H9 (cell line): Measurements from ENCODE around the gene GJA10. TPM values are rescaled to one million over a fixed set of nuclear protein-coding genes. Genes with fewer than 3 reads are reported as not detected.

Experiments used
- DNase-seq: peaks from one replicate; pipeline ENCODE4 v3.0.0-alpha.2; 2017
- H2AFZ ChIP-seq: one replicate; pipeline ENCODE4 v1.6.1; 2013; ENCODE audit warnings: mild to moderate bottlenecking, low read length, control low read depth, moderate library complexity
- H2AK5ac ChIP-seq: 2 replicates; pipeline ENCODE4 v1.6.1; 2013; ENCODE audit warnings: low read length, control low read depth, mixed read lengths; ENCODE audit not compliant: insufficient read length
- H2BK120ac ChIP-seq: one replicate; pipeline ENCODE4 v1.6.1; 2013; ENCODE audit warnings: low read depth, mild to moderate bottlenecking, low read length, control low read depth, inconsistent platforms; ENCODE audit not compliant: poor library complexity, severe bottlenecking
- H2BK12ac ChIP-seq: 2 replicates; pipeline ENCODE4 v1.6.1; 2013; ENCODE audit warnings: low read length, control low read depth, mixed read lengths, low read depth; ENCODE audit not compliant: insufficient read length
- H2BK15ac ChIP-seq: 2 replicates; pipeline ENCODE4 v1.6.1; 2013; ENCODE audit warnings: low read depth, low read length, control low read depth
- H2BK20ac ChIP-seq: one replicate; pipeline ENCODE4 v1.6.1; 2013; ENCODE audit warnings: low read depth, mild to moderate bottlenecking, low read length, control low read depth, inconsistent platforms; ENCODE audit not compliant: poor library complexity, severe bottlenecking
- H2BK5ac ChIP-seq: 2 replicates; pipeline ENCODE4 v1.6.1; 2013; ENCODE audit warnings: low read length, control low read depth, mixed read lengths; ENCODE audit not compliant: insufficient read length
- H3K14ac ChIP-seq: 2 replicates; pipeline ENCODE4 v1.6.1; 2013; ENCODE audit warnings: low read length, control low read depth; ENCODE audit not compliant: insufficient read depth
- H3K18ac ChIP-seq: 2 replicates; pipeline ENCODE4 v1.6.1; 2013; ENCODE audit warnings: low read depth, mild to moderate bottlenecking, mixed read lengths, low read length, control low read depth; ENCODE audit not compliant: insufficient read length
- H3K23ac ChIP-seq: 2 replicates; pipeline ENCODE4 v1.6.1; 2013; ENCODE audit warnings: low read length, control low read depth, mixed read lengths, low read depth; ENCODE audit not compliant: insufficient read length
- H3K23me2 ChIP-seq: 2 replicates; pipeline ENCODE4 v1.6.1; 2013; ENCODE audit warnings: low read depth, mild to moderate bottlenecking, mixed read lengths, low read length, control low read depth; ENCODE audit not compliant: insufficient read length, poor library complexity, severe bottlenecking
- H3K27ac ChIP-seq: 2 replicates; pipeline ENCODE4 v1.5.1; 2013; ENCODE audit warnings: low read length, control low read depth, mixed read lengths, low read depth; ENCODE audit not compliant: insufficient read length
- H3K27me3 ChIP-seq: 2 replicates; pipeline ENCODE4 v1.6.1; 2013; ENCODE audit warnings: low read length, control low read depth, inconsistent platforms; ENCODE audit not compliant: insufficient read depth
- H3K4ac ChIP-seq: 2 replicates; pipeline ENCODE4 v1.6.1; 2013; ENCODE audit warnings: low read depth, mild to moderate bottlenecking, control low read depth, inconsistent platforms, low read length, moderate library complexity
- H3K4me1 ChIP-seq: 2 replicates; pipeline ENCODE4 v1.6.1; 2013; ENCODE audit warnings: low read length, control low read depth, inconsistent platforms; ENCODE audit not compliant: insufficient read depth
- H3K4me2 ChIP-seq: 2 replicates; pipeline ENCODE4 v1.6.1; 2013; ENCODE audit warnings: low read length, control low read depth, mixed read lengths; ENCODE audit not compliant: insufficient read length, insufficient read depth
- H3K56ac ChIP-seq: 2 replicates; pipeline ENCODE4 v1.6.1; 2013; ENCODE audit warnings: low read depth, mild to moderate bottlenecking, mixed read lengths, low read length, control low read depth; ENCODE audit not compliant: insufficient read length
- H3K79me1 ChIP-seq: 2 replicates; pipeline ENCODE4 v1.6.1; 2013; ENCODE audit warnings: low read depth, mild to moderate bottlenecking, moderate library complexity, low read length, control low read depth, inconsistent platforms; ENCODE audit not compliant: insufficient read depth, poor library complexity, severe bottlenecking
- H3K79me2 ChIP-seq: 2 replicates; pipeline ENCODE4 v1.6.1; 2013; ENCODE audit warnings: low read length, control low read depth, inconsistent platforms; ENCODE audit not compliant: insufficient read depth
- H3K9ac ChIP-seq: 2 replicates; pipeline ENCODE4 v1.6.1; 2013; ENCODE audit warnings: low read length, control low read depth, mixed read lengths; ENCODE audit not compliant: insufficient read length; ENCODE audit errors: extremely low read depth
- H3K9me3 ChIP-seq: one replicate; pipeline ENCODE4 v1.6.1; 2013; ENCODE audit warnings: low read depth, low read length, inconsistent platforms; ENCODE audit not compliant: control insufficient read depth
- H3T11ph ChIP-seq: one replicate; pipeline ENCODE4 v1.6.1; 2013; ENCODE audit warnings: mild to moderate bottlenecking, low read length, control low read depth, inconsistent platforms
- H4K20me1 ChIP-seq: one replicate; pipeline ENCODE4 v1.6.1; 2013; ENCODE audit not compliant: control insufficient read depth, insufficient read length, insufficient read depth
- H4K5ac ChIP-seq: 2 replicates; pipeline ENCODE4 v1.6.1; 2013; ENCODE audit warnings: low read depth, mild to moderate bottlenecking, mixed read lengths, low read length, control low read depth; ENCODE audit not compliant: insufficient read length
- H4K8ac ChIP-seq: replicated peaks from 2 replicates; pipeline ENCODE4 v1.6.1; 2013; ENCODE audit warnings: low read length, control low read depth, mixed read lengths, low read depth; ENCODE audit not compliant: insufficient read length
- H4K91ac ChIP-seq: 2 replicates; pipeline ENCODE4 v1.6.1; 2013; ENCODE audit warnings: low read depth, mild to moderate bottlenecking, moderate library complexity, mixed read lengths, low read length, control low read depth; ENCODE audit not compliant: insufficient read length
- H3K27ac Mint-ChIP-seq, 3 experiments: 2 replicates in 2 of 3; 3 replicates in 1 of 3; pipeline ENCODE4 v1.8.0; 2020 to 2021; ENCODE audit warnings: mixed read lengths in 3 of 3, mild to moderate bottlenecking in 1 of 3, moderate library complexity in 1 of 3
- H3K27me3 Mint-ChIP-seq: 2 replicates; pipeline ENCODE4 v1.8.0; 2021; ENCODE audit warnings: low read depth, mild to moderate bottlenecking, moderate library complexity, mixed read lengths
- H3K36me3 Mint-ChIP-seq, 3 experiments: 2 replicates in 2 of 3; 3 replicates in 1 of 3; pipeline ENCODE4 v1.8.0; 2020 to 2021; ENCODE audit warnings: low read depth in 3 of 3, mixed read lengths in 3 of 3; ENCODE audit not compliant: insufficient read depth in 1 of 3
- H3K4me1 Mint-ChIP-seq, 2 experiments: 2 replicates each; pipeline ENCODE4 v1.8.0; 2020; ENCODE audit warnings: mixed read lengths in 2 of 2
- H3K4me3 Mint-ChIP-seq, 2 experiments: 2 replicates in 1 of 2; 3 replicates in 1 of 2; pipeline ENCODE4 v1.8.0; 2020 to 2021; ENCODE audit warnings: mild to moderate bottlenecking in 2 of 2, mixed read lengths in 2 of 2, moderate library complexity in 1 of 2
- H3K9me3 Mint-ChIP-seq, 2 experiments: 2 replicates in 1 of 2; 3 replicates in 1 of 2; pipeline ENCODE4 v1.8.0; 2020; ENCODE audit warnings: mild to moderate bottlenecking in 2 of 2, mixed read lengths in 2 of 2, moderate library complexity in 1 of 2
- WGBS: extraction: QIAGEN DNeasy Blood & Tissue Kit; methylation state at CpG from one replicate; pipeline ENCODE4 v1.1.7; 2013; ENCODE audit warnings: missing lambda C conversion rate, low lambda C conversion rate, mixed read lengths; ENCODE audit not compliant: insufficient read length; ENCODE audit errors: extremely low coverage; 5-methylcytosine and 5-hydroxymethylcytosine counted together
- total RNA-seq: library from RNA; stranded (reverse); gene quantifications from 2 replicates; pipeline ENCODE4 v1.2.1, GENCODE V29; 2021
- TF ChIP-seq, protein P1 (sequence below): fragments of 200-600 bp; sonication (generic); conservative IDR thresholded peaks from 3 replicates; pipeline ENCODE4 v1.8.0; 2021; ENCODE audit warnings: antibody characterized with exemption, mild to moderate bottlenecking

Gene GJA10
- total RNA-seq, 1 experiment from 2014 or later, result not detected

DNA sequence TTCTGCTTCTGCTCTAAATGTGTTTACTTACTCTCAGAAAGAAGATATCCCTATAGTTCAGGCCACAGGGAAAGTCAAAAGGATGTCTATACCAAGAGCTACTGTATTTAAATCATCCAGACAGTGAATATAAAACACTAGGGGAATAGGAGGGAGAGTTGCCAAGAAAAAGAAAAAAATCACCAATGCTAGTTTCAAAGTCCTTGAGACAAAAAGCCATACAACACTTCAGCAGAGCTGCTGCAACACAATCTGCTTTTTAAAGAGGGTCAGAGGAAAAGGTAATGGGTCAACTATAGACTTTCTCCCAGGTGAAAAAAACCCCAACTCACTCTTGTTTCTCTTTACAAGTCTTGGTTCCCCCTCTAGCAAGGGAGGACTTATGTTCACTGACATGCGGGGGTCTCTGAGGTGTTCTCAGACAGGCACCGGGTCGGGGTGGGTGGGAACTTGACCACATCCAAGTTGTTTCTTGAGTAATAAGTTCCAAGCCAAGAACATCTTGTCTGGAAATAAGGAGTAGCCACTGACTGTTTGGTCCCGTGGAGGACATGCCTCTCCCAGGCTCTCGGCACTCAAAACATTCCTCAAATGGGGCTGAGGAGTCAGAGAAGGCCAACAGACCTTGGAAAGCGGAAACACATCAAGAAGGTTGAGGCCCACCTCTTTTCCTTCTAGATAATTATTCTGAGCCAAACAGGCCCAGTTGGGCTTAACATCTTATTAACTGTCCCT, 47.7 kb downstream of the GJA10 start:
- H3K4me2 ChIP-seq, result no peak overlapping the region
- Mint-ChIP-seq H3K36me3 (no peaks in the 10 kb centered on the region), H3K4me3 (no peak overlapping the region), H3K9me3 (no peaks in the 10 kb centered on the region), H3K27ac (peak overlapping the region in 1 of 3 experiments; percentile 86; a peak in 1 of 7 replicates), H3K4me1 (no peaks in the 10 kb centered on the region), H3K27me3 (no peaks in the 10 kb centered on the region)
- no peaks in the 10 kb centered on the region for H3K79me2 ChIP-seq
- no peak overlapping the region for H3K9ac ChIP-seq
- no peaks in the 10 kb centered on the region for H4K20me1 ChIP-seq
- no peaks in the 10 kb centered on the region for H3K79me1 ChIP-seq
- no peaks in the 10 kb centered on the region for H3K4me1 ChIP-seq
- no peak overlapping the region for H2BK20ac ChIP-seq
- no peak overlapping the region for H2BK5ac ChIP-seq
- H4K8ac ChIP-seq, result no peak overlapping the region
- no peak overlapping the region for H3T11ph ChIP-seq
- H2BK15ac ChIP-seq, result no peak overlapping the region
- H3K4ac ChIP-seq, result no peak overlapping the region
- H3K18ac ChIP-seq, result no peak overlapping the region
- H2AK5ac ChIP-seq, result no peak overlapping the region
- no peaks in the 10 kb centered on the region for H3K9me3 ChIP-seq
- no peak overlapping the region for H3K56ac ChIP-seq
- no peak overlapping the region for H2BK12ac ChIP-seq
- H3K27ac ChIP-seq, result no peak overlapping the region
- WGBS, result no CpG with 5 or more reads among the region's 6 CpGs
- no peak overlapping the region for H4K91ac ChIP-seq
- H3K23ac ChIP-seq, result no peak overlapping the region
- DNase-seq, result no peak
- H2AFZ ChIP-seq, result no peak overlapping the region
- H3K23me2 ChIP-seq, result no peaks in the 10 kb centered on the region
- no peak overlapping the region for H4K5ac ChIP-seq
- H3K14ac ChIP-seq, result no peak overlapping the region
- H2BK120ac ChIP-seq, result no peak overlapping the region
- TF ChIP-seq, protein P1, sequence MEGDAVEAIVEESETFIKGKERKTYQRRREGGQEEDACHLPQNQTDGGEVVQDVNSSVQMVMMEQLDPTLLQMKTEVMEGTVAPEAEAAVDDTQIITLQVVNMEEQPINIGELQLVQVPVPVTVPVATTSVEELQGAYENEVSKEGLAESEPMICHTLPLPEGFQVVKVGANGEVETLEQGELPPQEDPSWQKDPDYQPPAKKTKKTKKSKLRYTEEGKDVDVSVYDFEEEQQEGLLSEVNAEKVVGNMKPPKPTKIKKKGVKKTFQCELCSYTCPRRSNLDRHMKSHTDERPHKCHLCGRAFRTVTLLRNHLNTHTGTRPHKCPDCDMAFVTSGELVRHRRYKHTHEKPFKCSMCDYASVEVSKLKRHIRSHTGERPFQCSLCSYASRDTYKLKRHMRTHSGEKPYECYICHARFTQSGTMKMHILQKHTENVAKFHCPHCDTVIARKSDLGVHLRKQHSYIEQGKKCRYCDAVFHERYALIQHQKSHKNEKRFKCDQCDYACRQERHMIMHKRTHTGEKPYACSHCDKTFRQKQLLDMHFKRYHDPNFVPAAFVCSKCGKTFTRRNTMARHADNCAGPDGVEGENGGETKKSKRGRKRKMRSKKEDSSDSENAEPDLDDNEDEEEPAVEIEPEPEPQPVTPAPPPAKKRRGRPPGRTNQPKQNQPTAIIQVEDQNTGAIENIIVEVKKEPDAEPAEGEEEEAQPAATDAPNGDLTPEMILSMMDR, result no peak
- no peaks in the 10 kb centered on the region for H3K27me3 ChIP-seq
